ENCODE measurements around the gene SIGLECL1.

The SIGLECL1 gene

GRCh38 chr19:51297406-51297805 is 46.5 kb downstream of the SIGLECL1 start:
- no peak for DNase-seq

GRCh38 chr19:51301266-51301665 is 50.4 kb downstream of the SIGLECL1 start:
- no peak for DNase-seq

GRCh38 chr19:51305479-51305878 is 54.6 kb downstream of the SIGLECL1 start:
- DNase-seq, result no peak

GRCh38 chr19:51311351-51312257 is 60.7 kb downstream of the SIGLECL1 start, which contains the start of gene IGLON5:
Gene IGLON5, plus strand, starts transcription at chr19:51311644. Its CDS starts 204 bp downstream, at chr19:51311848.
- no peak for DNase-seq

GRCh38 chr19:51316688-51317087 is 65.8 kb downstream of the SIGLECL1 start:
- no peak for DNase-seq

GRCh38 chr19:51317376-51317775 is 66.5 kb downstream of the SIGLECL1 start:
- no peak for DNase-seq

GRCh38 chr19:51317968-51318367 is 67.1 kb downstream of the SIGLECL1 start:
- DNase-seq, result no peak
